Endothelial cell of umbilical vein (primary cell): ENCODE results near the gene TOPAZ1. TPM values are rescaled to one million over a fixed set of nuclear protein-coding genes. Genes with fewer than 3 reads are reported as not detected.

ENCODE experiments used
- BruUV-seq: library from RNA; stranded (reverse); fragments of 400-500 nt; replicated peaks from 2 replicates; lab custom pipeline; 2021; lab: Mats Ljungman, UMichigan
- CTCF ChIA-PET: fragments of 300-600, 350-600 bp; sonication (Branson Sonifier 250); formaldehyde crosslinking; loops from one replicate; lab custom pipeline; 2021; ENCODE audit warnings: antibody characterized with exemption, inconsistent platforms; lab: Charles Lee
- POLR2A ChIA-PET: fragments of 300-600, 350-600 bp; sonication (Branson Sonifier 250); formaldehyde crosslinking; loops from one replicate; lab custom pipeline; 2021; ENCODE audit warnings: antibody characterized with exemption, inconsistent platforms; lab: Charles Lee
- DNase-seq: peaks from one replicate; pipeline ENCODE4 v3.0.0-alpha.2; 2011; ENCODE audit warnings: low read depth, low spot score
- FAIRE-seq: peaks from 2 replicates; lab custom pipeline; 2011; peaks lifted over from hg19 to GRCh38; lab: Jason Lieb, UNC
- H2AFZ ChIP-seq: 2 replicates; pipeline ENCODE4 v1.6.0; 2012; ENCODE audit warnings: low read depth, low read length, control low read depth, inconsistent platforms
- H3K27ac ChIP-seq: 2 replicates; pipeline ENCODE4 v1.5.1; 2011; ENCODE audit warnings: low read depth, mild to moderate bottlenecking, control low read depth, low read length, moderate library complexity; ENCODE audit not compliant: insufficient read depth
- H3K27me3 ChIP-seq, 2 experiments: 2 replicates each; pipeline versions ENCODE4 v1.6.0 to v1.6.1; 2011; ENCODE audit warnings: low read length in 2 of 2, mixed read lengths in 1 of 2; ENCODE audit not compliant: control insufficient read depth in 2 of 2, insufficient read depth in 2 of 2
- H3K36me3 ChIP-seq, 2 experiments: 2 replicates in 1 of 2; 3 replicates in 1 of 2; pipeline ENCODE4 v1.5.1; 2011; ENCODE audit warnings: low read length in 2 of 2, mild to moderate bottlenecking in 1 of 2, moderate library complexity in 1 of 2; ENCODE audit not compliant: control insufficient read depth in 2 of 2, insufficient read depth in 2 of 2; ENCODE audit errors: extremely low read depth in 1 of 2
- H3K4me1 ChIP-seq: 3 replicates; pipeline ENCODE4 v1.5.1; 2011; ENCODE audit warnings: mild to moderate bottlenecking, low read length; ENCODE audit not compliant: control insufficient read depth, insufficient read depth; ENCODE audit errors: extremely low read depth
- H3K4me2 ChIP-seq: 2 replicates; pipeline ENCODE4 v1.6.1; 2011; ENCODE audit warnings: low read length, control low read depth, mixed read lengths; ENCODE audit not compliant: insufficient read depth
- H3K4me3 ChIP-seq, 3 experiments: fragments of 200-600 bp in 1 of 3; sonication (generic), shearing (Covaris generic) in 1 of 3; replicated peaks in 1 of 3; 2 replicates each; pipeline ENCODE4 v1.5.1; 2011 to 2016; ENCODE audit warnings: control low read depth in 3 of 3, low read length in 3 of 3, mild to moderate bottlenecking in 2 of 3, inconsistent platforms in 1 of 3, low read depth in 1 of 3, moderate library complexity in 1 of 3; ENCODE audit not compliant: insufficient read depth in 1 of 3
- H3K79me2 ChIP-seq: 2 replicates; pipeline ENCODE4 v1.6.0; 2012; ENCODE audit warnings: low read length, inconsistent platforms; ENCODE audit not compliant: control insufficient read depth, insufficient read depth
- H3K9ac ChIP-seq: replicated peaks from 2 replicates; pipeline ENCODE3; 2011; ENCODE audit warnings: low read length, control low read depth; ENCODE audit not compliant: insufficient read depth; ENCODE audit errors: extremely low read depth
- H3K9me1 ChIP-seq: replicated peaks from 3 replicates; pipeline ENCODE4 v1.6.0; 2011; ENCODE audit warnings: mild to moderate bottlenecking, low read length; ENCODE audit not compliant: control insufficient read depth, insufficient read depth; ENCODE audit errors: extremely low read depth
- H3K9me3 ChIP-seq: replicated peaks from 2 replicates; pipeline ENCODE4 v1.5.1; 2012; ENCODE audit warnings: low read length, inconsistent platforms; ENCODE audit not compliant: control insufficient read depth, insufficient read depth
- H4K20me1 ChIP-seq: replicated peaks from 2 replicates; pipeline ENCODE3; 2011; ENCODE audit warnings: mild to moderate bottlenecking, low read length; ENCODE audit not compliant: control insufficient read depth, insufficient read depth; ENCODE audit errors: extremely low read depth
- EZH2 ChIP-seq: IDR thresholded peaks from 2 replicates; pipeline ENCODE4 v1.6.1; 2012; ENCODE audit warnings: borderline replicate concordance, low read depth, mild to moderate bottlenecking, moderate library complexity, low read length, inconsistent platforms; ENCODE audit not compliant: severe bottlenecking
- FOS ChIP-seq: IDR thresholded peaks from 2 replicates; pipeline ENCODE4 v1.6.1; 2011; ENCODE audit warnings: mild to moderate bottlenecking, low read length, moderate library complexity, borderline replicate concordance; ENCODE audit not compliant: insufficient read depth
- GATA2 ChIP-seq: IDR thresholded peaks from 2 replicates; pipeline ENCODE4 v1.7.0; 2011; ENCODE audit warnings: low read depth, mild to moderate bottlenecking, moderate library complexity, mixed read lengths, low read length; ENCODE audit not compliant: insufficient read length, insufficient read depth
- JUN ChIP-seq: IDR thresholded peaks from 2 replicates; pipeline ENCODE4 v1.6.1; 2011; ENCODE audit warnings: borderline replicate concordance, low read depth; ENCODE audit not compliant: insufficient read length, insufficient read depth
- MYC ChIP-seq: IDR thresholded peaks from one replicate; pipeline ENCODE4 v1.6.1; 2011; ENCODE audit warnings: mild to moderate bottlenecking, low read depth, low read length
- POLR2A ChIP-seq: IDR thresholded peaks from 2 replicates; pipeline ENCODE4 v1.6.1; 2012; ENCODE audit warnings: low read depth, mild to moderate bottlenecking, control low read depth, low read length
- POLR2AphosphoS5 ChIP-seq: IDR thresholded peaks from 2 replicates; pipeline ENCODE4 v1.6.1; 2012; ENCODE audit warnings: low read depth, mild to moderate bottlenecking, control low read depth, low read length, moderate library complexity; ENCODE audit not compliant: insufficient read depth
- dilution Hi-C: fragments of 300-500 bp; cut with MboI; formaldehyde crosslinking; loops from one replicate; pipeline ENCODE4 v1.15.0; 2019; ENCODE audit warnings: low sequenced_read_pairs; ENCODE audit not compliant: extremely low pct_ligation_motif_present
- intact Hi-C: fragments of 100-400 bp; cut with micrococcal nuclease; formaldehyde crosslinking; loops from one replicate; pipeline ENCODE4 v1.10.0; 2022
- polyA plus RNA-seq, 4 experiments: library from polyadenylated mRNA; depleted of rRNA in 3 of 4; stranded (reverse) in 3 of 4; unstranded in 1 of 4; fragments of >200 nt; gene quantifications; 2 replicates each; pipeline versions ENCODE4 v1.2.1 to v1.2.3, GENCODE V29; 2011 to 2012; ENCODE audit warnings: missing spikeins in 1 of 4
- total RNA-seq: library from RNA; stranded (reverse); gene quantifications from 2 replicates; pipeline ENCODE4 v1.2.3, GENCODE V29; 2021
- TF ChIP-seq, protein P1 (sequence below): IDR thresholded peaks from 2 replicates; pipeline ENCODE4 v1.6.1; 2011; ENCODE audit not compliant: insufficient read depth, insufficient read length
- TF ChIP-seq, protein P2 (sequence below), 2 donors: IDR thresholded peaks; 1 replicate in 1 of 2; 2 replicates in 1 of 2; pipeline ENCODE4 v1.5.1; 2011; ENCODE audit warnings: low read length in 2 of 2, mild to moderate bottlenecking in 2 of 2, moderate library complexity in 2 of 2, control low read depth in 1 of 2, inconsistent platforms in 1 of 2, low read depth in 1 of 2; ENCODE audit not compliant: insufficient read depth in 1 of 2; ENCODE audit errors: extremely low read depth in 1 of 2

TOPAZ1 gene
- total and polyA plus RNA-seq, 2 donors (not counting 3 experiments of a cell fraction or from before 2014, with no cell fraction given), result not detected

DNA sequence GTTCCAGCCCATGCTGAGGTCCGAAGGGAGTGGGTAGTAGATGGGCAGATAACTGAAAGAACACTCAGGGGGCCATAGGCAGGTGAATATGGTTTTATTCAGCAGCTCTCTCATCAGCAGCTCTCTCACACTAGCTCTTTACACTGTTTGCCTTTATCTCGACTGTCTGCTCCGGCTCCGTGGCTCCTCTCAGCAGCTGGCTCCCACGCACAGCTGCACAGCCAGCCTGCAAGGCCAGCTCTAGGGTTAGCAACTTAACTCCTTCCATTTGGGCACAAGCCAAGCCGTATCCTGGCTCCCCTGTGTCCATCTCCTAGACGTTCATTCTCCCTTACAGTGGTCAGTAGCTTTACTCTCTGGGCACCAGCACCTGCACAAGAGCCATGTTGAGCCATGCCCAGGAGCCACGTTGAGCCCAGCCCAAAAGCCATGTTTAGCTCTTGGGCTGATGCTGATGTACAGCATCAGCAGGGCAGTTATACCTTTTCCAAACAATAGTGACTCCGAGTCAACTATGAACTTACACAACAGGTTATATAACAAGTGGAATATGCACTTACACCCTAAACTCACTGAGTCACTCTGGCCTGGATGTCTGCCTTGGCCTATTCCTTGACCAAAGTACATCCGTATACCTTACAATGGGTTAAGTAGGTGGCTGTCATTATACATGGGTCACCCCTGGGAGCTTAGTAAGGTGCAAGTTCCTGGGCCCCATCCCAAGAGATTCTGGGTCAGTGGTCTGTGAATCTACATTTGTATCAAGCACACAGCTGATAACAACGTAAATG lies 34.6 kb upstream of the TOPAZ1 start:
- Histone ChIP-seq H3K4me1 (no peaks in the 10 kb centered on the region), H3K4me3 (no peak overlapping the region), H3K27me3 (peaks cover 0 to 10% of the 10 kb centered on the region in 2 experiments), H3K9me3 (no peaks in the 10 kb centered on the region), H2AFZ (no peak overlapping the region), H3K27ac (no peak overlapping the region), H3K4me2 (no peak overlapping the region), H3K9ac (no peak overlapping the region), H3K36me3 (no peaks in the 10 kb centered on the region), H4K20me1 (no peaks in the 10 kb centered on the region), H3K9me1 (no peaks in the 10 kb centered on the region), H3K79me2 (no peaks in the 10 kb centered on the region)
- CTCF ChIA-PET, result interaction anchor here (1.3 to 1.6 kb wide), 3 partner anchors 8 to 663 kb away, joined by 3 to 8 read pairs (median 3); no protein-coding TSS in a partner anchor
- intact Hi-C loops (no loop called here), dilution Hi-C loops (no loop called here)
- POLR2A ChIA-PET, result no interaction called here
- TF ChIP-seq, protein P1, sequence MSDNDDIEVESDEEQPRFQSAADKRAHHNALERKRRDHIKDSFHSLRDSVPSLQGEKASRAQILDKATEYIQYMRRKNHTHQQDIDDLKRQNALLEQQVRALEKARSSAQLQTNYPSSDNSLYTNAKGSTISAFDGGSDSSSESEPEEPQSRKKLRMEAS, result no peak
- TF ChIP-seq EZH2 (no peak), JUN (no peak), POLR2AphosphoS5 (no peak), FOS (no peak)
- DNase-seq, result no peak
- BruUV-seq, result no TSS peak
- no peak for FAIRE-seq

DNA sequence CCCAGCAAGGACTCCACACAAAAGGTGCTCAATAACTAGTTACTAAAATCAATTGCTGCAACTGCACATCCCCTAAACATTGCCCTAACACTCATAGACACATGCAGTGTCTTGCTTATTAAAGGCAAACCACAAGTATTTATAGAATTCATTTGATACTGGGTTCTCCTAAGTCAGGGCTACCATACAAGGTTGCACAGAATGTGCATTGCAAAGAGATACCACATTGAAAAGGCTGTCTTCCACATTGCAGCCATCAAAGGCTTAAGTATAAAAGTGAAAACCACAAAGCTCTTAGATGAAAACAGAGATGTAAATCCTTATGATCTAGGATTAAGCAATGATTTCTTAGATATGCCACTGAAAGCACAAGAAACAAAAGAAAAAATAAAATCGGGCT lies 33.6 kb upstream of the TOPAZ1 start:
- ChIA-PET CTCF (interaction anchor here (1.6 kb wide), 1 partner anchor 9 kb away, joined by 8 read pairs; no protein-coding TSS in a partner anchor), POLR2A (no interaction called here)
- H2AFZ ChIP-seq, result no peak overlapping the region
- no peak overlapping the region for H3K4me2 ChIP-seq
- no peak overlapping the region for H3K9ac ChIP-seq
- no peaks in the 10 kb centered on the region for H4K20me1 ChIP-seq
- H3K9me1 ChIP-seq, result no peaks in the 10 kb centered on the region
- H3K4me1 ChIP-seq, result no peaks in the 10 kb centered on the region
- intact Hi-C loops (no loop called here), dilution Hi-C loops (no loop called here)
- BruUV-seq, result no TSS peak
- H3K36me3 ChIP-seq, result no peaks in the 10 kb centered on the region
- H3K27me3 ChIP-seq, result peaks cover 0 to 10% of the 10 kb centered on the region in 2 experiments
- FAIRE-seq (no peak), DNase-seq (no peak)
- TF ChIP-seq GATA2 (no peak), POLR2AphosphoS5 (no peak), EZH2 (no peak), FOS (no peak), POLR2A (no peak), JUN (no peak), MYC (no peak)
- TF ChIP-seq, protein P1, result no peak
- TF ChIP-seq, protein P2, sequence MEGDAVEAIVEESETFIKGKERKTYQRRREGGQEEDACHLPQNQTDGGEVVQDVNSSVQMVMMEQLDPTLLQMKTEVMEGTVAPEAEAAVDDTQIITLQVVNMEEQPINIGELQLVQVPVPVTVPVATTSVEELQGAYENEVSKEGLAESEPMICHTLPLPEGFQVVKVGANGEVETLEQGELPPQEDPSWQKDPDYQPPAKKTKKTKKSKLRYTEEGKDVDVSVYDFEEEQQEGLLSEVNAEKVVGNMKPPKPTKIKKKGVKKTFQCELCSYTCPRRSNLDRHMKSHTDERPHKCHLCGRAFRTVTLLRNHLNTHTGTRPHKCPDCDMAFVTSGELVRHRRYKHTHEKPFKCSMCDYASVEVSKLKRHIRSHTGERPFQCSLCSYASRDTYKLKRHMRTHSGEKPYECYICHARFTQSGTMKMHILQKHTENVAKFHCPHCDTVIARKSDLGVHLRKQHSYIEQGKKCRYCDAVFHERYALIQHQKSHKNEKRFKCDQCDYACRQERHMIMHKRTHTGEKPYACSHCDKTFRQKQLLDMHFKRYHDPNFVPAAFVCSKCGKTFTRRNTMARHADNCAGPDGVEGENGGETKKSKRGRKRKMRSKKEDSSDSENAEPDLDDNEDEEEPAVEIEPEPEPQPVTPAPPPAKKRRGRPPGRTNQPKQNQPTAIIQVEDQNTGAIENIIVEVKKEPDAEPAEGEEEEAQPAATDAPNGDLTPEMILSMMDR (IDR thresholded peaks at IDR 0.05; ENCODE audit: extremely low read depth in 1 of 2, insufficient read depth in 1 of 2, low read depth in 1 of 2, low read length in 2 of 2), result no peak
- no peaks in the 10 kb centered on the region for H3K79me2 ChIP-seq
- H3K4me3 ChIP-seq, result no peak overlapping the region
- H3K27ac ChIP-seq, result no peak overlapping the region
- H3K9me3 ChIP-seq, result no peaks in the 10 kb centered on the region
